Upper lobe of right lung (tissue), 1 donor: Measurements from ENCODE around the gene ENTPD1. TPM values are rescaled to one million over a fixed set of nuclear protein-coding genes. Genes with fewer than 3 reads are reported as not detected.

ENCODE experiments used
- ATAC-seq: fragments of 200-7000 bp; cut with Tn5 transposase; one replicate; pipeline ENCODE4 v1.9.1; 2020; ENCODE audit warnings: mild to moderate bottlenecking, moderate library complexity
- DNase-seq: peaks from one replicate; pipeline ENCODE4 v3.0.0-alpha.2; 2020
- H3K27ac ChIP-seq: fragments of 200-600 bp; one replicate; pipeline ENCODE4 v1.8.0; 2022
- H3K27me3 ChIP-seq: fragments of 200-600 bp; one replicate; pipeline ENCODE4 v1.8.0; 2022; ENCODE audit warnings: mild to moderate bottlenecking
- H3K36me3 ChIP-seq: fragments of 200-600 bp; one replicate; pipeline ENCODE4 v1.8.0; 2022
- H3K4me1 ChIP-seq: fragments of 200-600 bp; one replicate; pipeline ENCODE4 v1.8.0; 2022
- H3K4me3 ChIP-seq: fragments of 200-600 bp; one replicate; pipeline ENCODE4 v1.8.0; 2022; ENCODE audit warnings: mild to moderate bottlenecking
- H3K9me3 ChIP-seq: fragments of 200-600 bp; one replicate; pipeline ENCODE4 v1.8.0; 2022
- intact Hi-C: fragments of 100-400 bp; cut with DNase I; formaldehyde crosslinking; loops from one replicate; pipeline ENCODE4 v1.11.0; 2022
- total RNA-seq: library from RNA; stranded (reverse); fragmentation: NEBNext Ultra II Directional; extraction: Animal tissue kit (Norgen Biotek cat#: 25700); gene quantifications from one replicate; pipeline ENCODE4 v1.2.1, GENCODE V29; 2021
- TF ChIP-seq, protein P1 (sequence below): fragments of 200-600 bp; IDR thresholded peaks from one replicate; pipeline ENCODE4 v1.8.0; 2022; ENCODE audit warnings: antibody characterized with exemption
- donor health status: DM: no; HTN: yes; CAD: no; lungs with severe emphysema.

ENTPD1 gene
- total RNA-seq, 1 donor from 2014 or later, result 64.6 TPM

DNA sequence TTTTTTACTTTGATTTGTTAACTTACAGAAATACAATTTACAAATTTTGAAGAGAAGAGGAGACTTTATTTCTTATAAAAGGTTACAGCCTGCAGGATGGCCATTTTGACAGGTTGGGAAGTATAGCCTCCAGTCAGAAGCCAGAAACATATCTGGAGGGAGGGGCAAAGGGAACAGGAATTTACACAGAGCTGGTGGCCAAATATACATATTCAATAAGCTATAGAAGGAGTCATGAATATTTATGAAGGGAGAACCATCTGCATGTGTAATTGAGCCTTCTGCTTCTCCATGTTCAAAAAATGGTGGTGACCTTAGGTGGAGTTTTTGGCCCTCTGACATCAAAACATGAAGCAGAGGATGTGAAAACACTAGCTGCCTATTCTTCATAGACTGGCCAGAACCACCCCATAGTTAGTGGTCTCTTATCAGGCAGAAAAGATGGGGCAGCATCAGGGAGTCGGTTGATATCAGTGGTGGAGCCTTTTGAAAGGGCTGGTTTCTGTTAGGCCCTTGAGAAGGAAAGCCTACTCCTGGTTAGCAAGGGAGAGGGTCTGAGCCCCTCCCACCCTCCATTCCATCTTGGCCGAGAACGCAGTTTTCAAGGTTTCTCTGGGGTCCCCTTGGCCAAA is 57.2 kb downstream of the ENTPD1 start:
- Histone ChIP-seq H3K27me3 (no peaks in the 10 kb centered on the region), H3K27ac (no peak overlapping the region), H3K9me3 (no peaks in the 10 kb centered on the region), H3K4me1 (peaks cover 16% of the 10 kb centered on the region), H3K36me3 (no peaks in the 10 kb centered on the region), H3K4me3 (no peak overlapping the region)
- no peak for ATAC-seq
- DNase-seq, result no peak
- intact Hi-C loops, result no loop called here
- TF ChIP-seq, protein P1, sequence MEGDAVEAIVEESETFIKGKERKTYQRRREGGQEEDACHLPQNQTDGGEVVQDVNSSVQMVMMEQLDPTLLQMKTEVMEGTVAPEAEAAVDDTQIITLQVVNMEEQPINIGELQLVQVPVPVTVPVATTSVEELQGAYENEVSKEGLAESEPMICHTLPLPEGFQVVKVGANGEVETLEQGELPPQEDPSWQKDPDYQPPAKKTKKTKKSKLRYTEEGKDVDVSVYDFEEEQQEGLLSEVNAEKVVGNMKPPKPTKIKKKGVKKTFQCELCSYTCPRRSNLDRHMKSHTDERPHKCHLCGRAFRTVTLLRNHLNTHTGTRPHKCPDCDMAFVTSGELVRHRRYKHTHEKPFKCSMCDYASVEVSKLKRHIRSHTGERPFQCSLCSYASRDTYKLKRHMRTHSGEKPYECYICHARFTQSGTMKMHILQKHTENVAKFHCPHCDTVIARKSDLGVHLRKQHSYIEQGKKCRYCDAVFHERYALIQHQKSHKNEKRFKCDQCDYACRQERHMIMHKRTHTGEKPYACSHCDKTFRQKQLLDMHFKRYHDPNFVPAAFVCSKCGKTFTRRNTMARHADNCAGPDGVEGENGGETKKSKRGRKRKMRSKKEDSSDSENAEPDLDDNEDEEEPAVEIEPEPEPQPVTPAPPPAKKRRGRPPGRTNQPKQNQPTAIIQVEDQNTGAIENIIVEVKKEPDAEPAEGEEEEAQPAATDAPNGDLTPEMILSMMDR, result no peak

DNA sequence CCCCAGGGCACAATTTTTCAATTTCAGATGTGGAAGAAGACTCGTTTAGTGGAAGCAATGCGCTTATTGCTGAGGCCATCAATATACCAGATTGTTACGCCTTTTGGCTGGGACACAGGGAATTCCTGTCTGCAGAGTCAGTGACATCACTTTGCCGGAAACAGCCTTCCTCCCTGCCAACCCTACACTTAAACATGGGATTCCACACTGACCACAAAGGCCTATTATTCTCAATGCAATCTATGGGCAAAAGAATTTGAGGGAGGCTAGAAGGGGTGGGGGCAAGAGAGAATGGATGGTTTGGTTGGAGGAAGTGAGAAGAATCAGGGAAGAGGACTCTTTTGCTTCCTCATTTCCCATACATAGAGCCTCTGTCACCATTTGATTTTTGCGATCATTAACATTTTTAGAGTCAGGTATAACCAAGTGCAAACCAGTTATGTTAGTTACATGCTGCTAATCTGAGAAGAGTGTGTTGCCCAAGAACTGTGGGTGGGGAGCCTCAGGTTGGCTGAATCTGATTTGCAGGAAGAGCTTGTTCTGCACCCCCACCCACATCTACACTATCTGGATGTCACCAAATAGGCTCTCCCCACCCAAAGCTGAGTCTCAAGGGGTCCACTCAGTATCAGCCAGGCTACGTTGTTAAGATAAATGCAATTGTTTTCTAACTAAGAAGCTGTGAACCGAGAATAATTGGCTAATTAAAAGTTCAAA is 58.2 kb downstream of the ENTPD1 start:
- TF ChIP-seq, protein P1, result no peak
- Histone ChIP-seq H3K4me1 (peaks cover 18% of the 10 kb centered on the region), H3K4me3 (no peak overlapping the region), H3K27ac (peak overlapping the region; percentile 1), H3K9me3 (no peaks in the 10 kb centered on the region), H3K36me3 (no peaks in the 10 kb centered on the region), H3K27me3 (no peaks in the 10 kb centered on the region)
- no peak for DNase-seq
- intact Hi-C loops, result no loop called here
- peak; percentile 27 for ATAC-seq

DNA sequence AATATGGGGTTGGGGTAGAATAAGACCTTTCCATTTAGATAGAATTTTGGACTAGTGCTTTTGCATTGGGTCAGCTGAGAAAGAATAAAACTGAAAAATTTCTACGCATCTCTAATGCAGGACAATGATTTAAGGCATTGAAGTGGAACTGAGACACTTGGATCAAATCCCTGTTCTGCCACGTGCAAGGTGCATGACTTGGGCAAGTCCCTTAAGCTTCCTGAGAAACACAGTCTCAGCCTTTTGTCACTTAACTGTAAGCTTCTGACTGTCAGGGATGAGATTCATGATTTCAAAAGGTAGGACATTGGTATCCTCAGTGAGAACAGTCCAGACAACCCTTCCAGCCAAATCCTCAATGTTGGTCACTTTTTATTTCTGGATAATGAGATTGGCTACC is 59.2 kb downstream of the ENTPD1 start:
- H3K4me1 ChIP-seq, result peaks cover 26% of the 10 kb centered on the region
- no peak overlapping the region for H3K27ac ChIP-seq
- no peaks in the 10 kb centered on the region for H3K9me3 ChIP-seq
- TF ChIP-seq, protein P1, result no peak
- intact Hi-C loops, result no loop called here
- DNase-seq (no peak), ATAC-seq (no peak)
- no peak overlapping the region for H3K4me3 ChIP-seq
- no peaks in the 10 kb centered on the region for H3K27me3 ChIP-seq
- no peaks in the 10 kb centered on the region for H3K36me3 ChIP-seq

DNA sequence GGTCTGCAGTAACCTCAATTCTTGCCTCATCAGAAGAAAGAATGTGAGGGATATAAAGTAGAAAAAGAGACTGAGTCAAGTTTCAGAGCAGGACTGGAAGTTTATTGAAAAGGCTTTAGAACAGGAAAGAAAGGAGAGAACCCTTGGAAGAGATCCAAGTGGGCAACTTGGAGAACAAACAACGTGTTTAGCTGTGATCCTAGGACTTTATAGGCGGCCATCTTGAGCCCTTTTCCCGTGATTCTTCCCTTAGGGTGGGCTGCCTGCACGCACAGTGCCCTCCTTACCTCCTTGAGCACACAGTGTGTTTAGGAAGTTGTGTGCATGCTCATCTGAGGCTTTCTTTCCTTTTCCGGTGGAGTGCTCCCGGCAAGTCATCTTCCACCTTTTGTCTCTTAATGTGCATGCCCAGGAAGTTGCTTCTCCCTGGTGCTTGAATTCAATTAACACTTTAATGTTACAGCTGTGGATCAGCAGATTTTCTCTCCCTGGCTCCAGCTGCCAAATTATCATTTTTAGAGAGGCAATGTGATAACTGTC is 59.8 kb downstream of the ENTPD1 start:
- no peaks in the 10 kb centered on the region for H3K36me3 ChIP-seq
- ATAC-seq (no peak), DNase-seq (no peak)
- intact Hi-C loops, result no loop called here
- H3K27me3 ChIP-seq, result no peaks in the 10 kb centered on the region
- no peak overlapping the region for H3K4me3 ChIP-seq
- no peak overlapping the region for H3K27ac ChIP-seq
- no peaks in the 10 kb centered on the region for H3K9me3 ChIP-seq
- H3K4me1 ChIP-seq, result peaks cover 26% of the 10 kb centered on the region
- TF ChIP-seq, protein P1, result no peak

DNA sequence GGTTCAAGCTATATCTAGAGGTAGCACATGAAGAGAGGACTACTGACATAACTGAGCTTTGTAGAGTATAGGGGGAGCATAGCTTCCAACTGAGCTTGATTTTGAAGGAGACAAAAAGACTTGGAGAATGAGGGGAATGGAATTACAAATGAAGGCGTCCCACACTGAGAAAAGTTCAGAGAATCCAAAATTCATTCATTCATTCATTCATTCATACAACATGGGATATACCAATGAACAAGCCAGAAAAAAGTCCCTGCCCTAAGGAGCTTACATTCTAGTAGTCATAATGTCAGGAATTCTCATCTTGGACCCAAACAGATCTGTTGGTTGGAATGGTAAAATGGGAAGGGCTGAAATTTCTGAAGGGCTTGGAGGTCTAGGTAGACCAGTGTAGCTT is 62.0 kb downstream of the ENTPD1 start:
- DNase-seq (no peak), ATAC-seq (no peak)
- H3K4me1 ChIP-seq, result peaks cover 24% of the 10 kb centered on the region
- no peaks in the 10 kb centered on the region for H3K27me3 ChIP-seq
- H3K4me3 ChIP-seq, result no peak overlapping the region
- TF ChIP-seq, protein P1, result no peak
- intact Hi-C loops, result no loop called here
- no peaks in the 10 kb centered on the region for H3K9me3 ChIP-seq
- H3K27ac ChIP-seq, result peak overlapping the region; percentile 24
- no peaks in the 10 kb centered on the region for H3K36me3 ChIP-seq
